Effector memory CD8-positive, alpha-beta T cell (primary cell): ENCODE measurements around the gene G0S2.

Source experiments
- ATAC-seq: fragments of 150-1000 bp; cut with Tn5 transposase; replicated peaks from 2 replicates; pipeline ENCODE4 v1.10.0; 2021; ENCODE audit warnings: mild to moderate bottlenecking, moderate library complexity
- DNase-seq, 3 experiments: peaks; one replicate each; pipeline ENCODE4 v3.0.0; 2021
- H3K27ac Mint-ChIP-seq, 2 donors: one replicate each; pipeline ENCODE4 v1.8.0; 2022; ENCODE audit warnings: mild to moderate bottlenecking in 2 of 2, mixed read lengths in 2 of 2, moderate library complexity in 2 of 2
- H3K27me3 Mint-ChIP-seq, 2 donors: one replicate each; pipeline ENCODE4 v1.8.0; 2022; ENCODE audit warnings: mixed read lengths in 2 of 2
- H3K36me3 Mint-ChIP-seq: one replicate; pipeline ENCODE4 v1.8.0; 2022; ENCODE audit warnings: mild to moderate bottlenecking, moderate library complexity, mixed read lengths; ENCODE audit not compliant: insufficient read depth
- H3K4me1 Mint-ChIP-seq, 2 donors: one replicate each; pipeline ENCODE4 v1.8.0; 2022; ENCODE audit warnings: low read depth in 2 of 2, mixed read lengths in 2 of 2
- H3K4me3 Mint-ChIP-seq, 2 donors: one replicate each; pipeline ENCODE4 v1.8.0; 2022; ENCODE audit warnings: mild to moderate bottlenecking in 2 of 2, mixed read lengths in 2 of 2, moderate library complexity in 2 of 2
- H3K9me3 Mint-ChIP-seq, 2 donors: one replicate each; pipeline ENCODE4 v1.8.0; 2022; ENCODE audit warnings: mixed read lengths in 2 of 2
- total RNA-seq, 9 experiments: gene quantifications; one replicate each; lab custom pipeline; 2026; lab: John Stamatoyannopoulos, UW

G0S2 gene
- 0.06 to 5.3 (median 0.65) reads per million in 9 experiments for total RNA-seq

- Mint-ChIP-seq H3K27me3 (peaks cover 58 to 59% of the 10 kb centered on the region in 2 donors), H3K4me1 (peaks cover 18 to 30% of the 10 kb centered on the region in 2 donors), H3K27ac (peak within 1 kb of the TSS in 1 of 2 donors; percentile 27)
Observed at GRCh38 chr1:209674957-209675564, at the start of gene G0S2. Gene G0S2, plus strand, starts transcription at chr1:209675412. Its CDS starts 273 bp downstream, at chr1:209675685.

GRCh38 chr1:209625791-209626285 is 49.4 kb upstream of the G0S2 start:
- Mint-ChIP-seq H3K9me3 (no peaks in the 10 kb centered on the region), H3K4me3 (no peak overlapping the region), H3K36me3 (no peaks in the 10 kb centered on the region), H3K4me1 (peaks cover 3 to 6% of the 10 kb centered on the region in 2 donors), H3K27me3 (peaks cover 0 to 6% of the 10 kb centered on the region in 2 donors), H3K27ac (peak overlapping the region in 1 of 2 donors; percentile 54)
- DNase-seq: no peak
- ATAC-seq: no peak

More at GRCh38 chr1:209674957-209675564, at the start of gene G0S2:
- Mint-ChIP-seq H3K4me3 (peak within 1 kb of the TSS; percentile 64 to 80), H3K9me3 (no peaks in the 10 kb centered on the region), H3K36me3 (peaks cover 9% of the 10 kb centered on the region)
- ATAC-seq (peak; percentile 48), DNase-seq (no peak)

- H3K4me1 Mint-ChIP-seq: peaks cover 3 to 6% of the 10 kb centered on the region in 2 donors
- no peak overlapping the region for H3K27ac Mint-ChIP-seq
- no peaks in the 10 kb centered on the region for H3K9me3 Mint-ChIP-seq
- no peak overlapping the region for H3K4me3 Mint-ChIP-seq
- H3K27me3 Mint-ChIP-seq: peaks cover 0 to 6% of the 10 kb centered on the region in 2 donors
- no peak for ATAC-seq
- no peaks in the 10 kb centered on the region for H3K36me3 Mint-ChIP-seq
- DNase-seq: no peak
Observed at GRCh38 chr1:209626346-209627026, 48.7 kb upstream of the G0S2 start.

- no peak overlapping the region for H3K27ac Mint-ChIP-seq
- peaks cover 0 to 6% of the 10 kb centered on the region in 2 donors for H3K27me3 Mint-ChIP-seq
- no peak for DNase-seq
Observed at GRCh38 chr1:209627027-209627731, 48.0 kb upstream of the G0S2 start.

GRCh38 chr1:209627732-209628196 is 47.4 kb upstream of the G0S2 start:
- Mint-ChIP-seq H3K36me3 (no peaks in the 10 kb centered on the region), H3K27me3 (peaks cover 0 to 6% of the 10 kb centered on the region in 2 donors), H3K27ac (no peak overlapping the region), H3K9me3 (no peaks in the 10 kb centered on the region), H3K4me1 (peaks cover 3 to 6% of the 10 kb centered on the region in 2 donors), H3K4me3 (no peak overlapping the region)
- DNase-seq (peak; percentile 65 to 66 (median 66)), ATAC-seq (peak; percentile 84)

More at GRCh38 chr1:209627027-209627731, 48.0 kb upstream of the G0S2 start:
- ATAC-seq: peak; percentile 22
- Mint-ChIP-seq H3K36me3 (no peaks in the 10 kb centered on the region), H3K9me3 (no peaks in the 10 kb centered on the region), H3K4me1 (peaks cover 3 to 6% of the 10 kb centered on the region in 2 donors), H3K4me3 (no peak overlapping the region)

GRCh38 chr1:209628618-209629299 is 46.5 kb upstream of the G0S2 start:
- ATAC-seq (no peak), DNase-seq (no peak)
- H3K36me3 Mint-ChIP-seq: no peaks in the 10 kb centered on the region
- H3K4me3 Mint-ChIP-seq: no peak overlapping the region
- peaks cover 3 to 6% of the 10 kb centered on the region in 2 donors for H3K4me1 Mint-ChIP-seq
- H3K9me3 Mint-ChIP-seq: no peaks in the 10 kb centered on the region
- H3K27me3 Mint-ChIP-seq: peaks cover 0 to 6% of the 10 kb centered on the region in 2 donors
- H3K27ac Mint-ChIP-seq: no peak overlapping the region

GRCh38 chr1:209629621-209630382 is 45.4 kb upstream of the G0S2 start:
- ATAC-seq (no peak), DNase-seq (no peak)
- no peaks in the 10 kb centered on the region for H3K27me3 Mint-ChIP-seq
- no peaks in the 10 kb centered on the region for H3K36me3 Mint-ChIP-seq
- no peaks in the 10 kb centered on the region for H3K9me3 Mint-ChIP-seq
- peaks cover 3 to 6% of the 10 kb centered on the region in 2 donors for H3K4me1 Mint-ChIP-seq
- H3K4me3 Mint-ChIP-seq: no peak overlapping the region
- peak overlapping the region in 1 of 2 donors; percentile 45 for H3K27ac Mint-ChIP-seq

- DNase-seq (no peak), ATAC-seq (no peak)
- H3K9me3 Mint-ChIP-seq: no peaks in the 10 kb centered on the region
- H3K4me3 Mint-ChIP-seq: no peak overlapping the region
- H3K27me3 Mint-ChIP-seq: no peaks in the 10 kb centered on the region
- peaks cover 3 to 6% of the 10 kb centered on the region in 2 donors for H3K4me1 Mint-ChIP-seq
- no peak overlapping the region for H3K27ac Mint-ChIP-seq
- no peaks in the 10 kb centered on the region for H3K36me3 Mint-ChIP-seq
Observed at GRCh38 chr1:209630383-209631225, 44.6 kb upstream of the G0S2 start.

- H3K27me3 Mint-ChIP-seq: no peaks in the 10 kb centered on the region
- H3K27ac Mint-ChIP-seq: peak overlapping the region in 1 of 2 donors; percentile 60
- DNase-seq (no peak), ATAC-seq (no peak)
- no peaks in the 10 kb centered on the region for H3K36me3 Mint-ChIP-seq
- no peaks in the 10 kb centered on the region for H3K4me1 Mint-ChIP-seq
- no peaks in the 10 kb centered on the region for H3K9me3 Mint-ChIP-seq
- no peak overlapping the region for H3K4me3 Mint-ChIP-seq
Observed at GRCh38 chr1:209633335-209633997, 41.7 kb upstream of the G0S2 start.

GRCh38 chr1:209634005-209634737 is 41.0 kb upstream of the G0S2 start:
- Mint-ChIP-seq H3K36me3 (no peaks in the 10 kb centered on the region), H3K4me1 (no peaks in the 10 kb centered on the region), H3K27me3 (no peaks in the 10 kb centered on the region), H3K9me3 (no peaks in the 10 kb centered on the region), H3K4me3 (no peak overlapping the region), H3K27ac (peak overlapping the region in 1 of 2 donors; percentile 60)
- no peak for DNase-seq
- ATAC-seq: no peak

- H3K27me3 Mint-ChIP-seq: no peaks in the 10 kb centered on the region
- H3K4me3 Mint-ChIP-seq: no peak overlapping the region
- DNase-seq (no peak), ATAC-seq (no peak)
- no peaks in the 10 kb centered on the region for H3K9me3 Mint-ChIP-seq
- no peaks in the 10 kb centered on the region for H3K36me3 Mint-ChIP-seq
- H3K4me1 Mint-ChIP-seq: no peaks in the 10 kb centered on the region
- no peak overlapping the region for H3K27ac Mint-ChIP-seq
Observed at GRCh38 chr1:209635850-209636249, 39.4 kb upstream of the G0S2 start.
